Measurements from ENCODE around the gene GFRA1.

GRCh38 chr10:116186273-116186672, 86.7 kb downstream of the GFRA1 start:
- TF ChIP-seq EZH2 (IDR thresholded peaks at IDR 0.05; ENCODE audit: borderline replicate concordance, low read depth, low read length, severe bottlenecking) (no peak), CTCF (IDR thresholded peaks at IDR 0.05; ENCODE audit: borderline replicate concordance, extremely low read depth, low read length, poor library complexity, severe bottlenecking) (no peak)
